Adrenal gland (tissue), 12 donors: ENCODE measurements around the gene PGPEP1. TPM values are rescaled to one million over a fixed set of nuclear protein-coding genes. Genes with fewer than 3 reads are reported as not detected.
"Not testable (repeated sequence)": the region's sequence is repeated elsewhere in the genome, so short reads cannot be mapped to it uniquely, and the experiment has no call there.

Experiments
- DNase-seq, 7 donors: peaks; one replicate each; pipeline ENCODE4 v3.0.0-alpha.2; 2019 to 2020
- H3K27ac ChIP-seq, 5 donors: fragments of 200-600 bp; sonication (generic) in 4 of 5; 1 replicate in 3 of 5; 2 replicates in 2 of 5; pipeline versions ENCODE4 v1.5.1 to v1.8.0; 2016 to 2020; ENCODE audit warnings: mild to moderate bottlenecking in 1 of 5
- H3K27me3 ChIP-seq: fragments of 200-600 bp; 2 replicates; pipeline ENCODE4 v1.8.0; 2021
- H3K36me3 ChIP-seq, 2 donors: fragments of 200-600 bp; replicated peaks in 1 of 2; 1 replicate in 1 of 2; 2 replicates in 1 of 2; pipeline versions ENCODE4 v1.5.1 to v1.8.0; 2018 to 2022
- H3K4me1 ChIP-seq, 2 donors: fragments of 200-600 bp; replicated peaks in 1 of 2; 1 replicate in 1 of 2; 2 replicates in 1 of 2; pipeline versions ENCODE4 v1.5.1 to v1.8.0; 2018 to 2021
- H3K4me3 ChIP-seq, 4 donors: fragments of 200-600 bp; sonication (generic) in 3 of 4; one replicate each; pipeline ENCODE4 v1.5.1; 2016 to 2018
- H3K9me3 ChIP-seq, 3 donors: fragments of 200-600 bp; sonication (generic) in 1 of 3; replicated peaks in 1 of 3; 1 replicate in 2 of 3; 2 replicates in 1 of 3; pipeline versions ENCODE4 v1.5.1 to v1.8.0; 2016 to 2021
- POLR2A ChIP-seq, 2 donors: fragments of 450-650 bp; IDR thresholded peaks; one replicate each; pipeline ENCODE4 v1.6.1; 2017; ENCODE audit warnings: antibody characterized with exemption in 2 of 2, mild to moderate bottlenecking in 2 of 2, moderate library complexity in 1 of 2
- WGBS, 4 donors: extraction: QIAGEN DNeasy Blood & Tissue Kit in 2 of 4; methylation state at CpG; one replicate each; pipeline versions ENCODE4 v1.1.5 to v1.1.7; 2013 to 2017; 5-methylcytosine and 5-hydroxymethylcytosine counted together
- intact Hi-C, 2 donors: fragments of 100-400 bp; cut with DNase I; formaldehyde crosslinking; loops; one replicate each; pipeline versions ENCODE4 v1.14.1 to v1.15.0; 2022 to 2023
- polyA plus RNA-seq, 3 donors: library from polyadenylated mRNA; stranded (reverse); fragments of 200-250 nt in 2 of 3; fragments of 350-450 nt in 1 of 3; fragmentation: Illumina TruSeq in 1 of 3; extraction: RNeasy Lipid Tissue Mini Kit (QIAGEN cat#74804) in 1 of 3; gene quantifications; one replicate each; pipeline ENCODE4 v1.2.3, GENCODE V29; 2013 to 2014
- total RNA-seq, 9 donors: library from RNA; depleted of rRNA in 4 of 9; stranded (reverse); fragments of >200 nt in 4 of 9; fragments of 120-200 nt in 1 of 9; fragmentation: NEBNext Ultra II Directional in 1 of 9; extraction: Animal tissue kit (Norgen Biotek cat#: 25700) in 1 of 9; gene quantifications; one replicate each; pipeline versions ENCODE4 v1.1.0 to v1.2.4, GENCODE V29; 2013 to 2023
- TF ChIP-seq, protein P1 (sequence below), 6 experiments: fragments of 450-650 bp in 4 of 6; fragments of 200-600 bp in 2 of 6; sonication (generic) in 1 of 6; IDR thresholded peaks; 1 replicate in 5 of 6; 2 replicates in 1 of 6; pipeline versions ENCODE4 v1.5.1 to v1.8.0; 2016 to 2021; ENCODE audit warnings: antibody characterized with exemption in 6 of 6, mild to moderate bottlenecking in 2 of 6, moderate library complexity in 1 of 6
- donor health status: healthy with polysubstance abuse.
- donor health status: Bipolar disorder and iron deficiency.
- donor health status: DM: yes; HTN: yes; CAD: no.
- donor health status: DM: no; HTN: no; CAD: no.
- donor health status: DM: no; HTN: no; CAD: no.
- donor health status: DM: yes; HTN: yes; CAD: no.

PGPEP1 gene
- total and polyA plus RNA-seq, 12 donors, result 19.0 to 89.2 (median 44.0) TPM

DNA sequence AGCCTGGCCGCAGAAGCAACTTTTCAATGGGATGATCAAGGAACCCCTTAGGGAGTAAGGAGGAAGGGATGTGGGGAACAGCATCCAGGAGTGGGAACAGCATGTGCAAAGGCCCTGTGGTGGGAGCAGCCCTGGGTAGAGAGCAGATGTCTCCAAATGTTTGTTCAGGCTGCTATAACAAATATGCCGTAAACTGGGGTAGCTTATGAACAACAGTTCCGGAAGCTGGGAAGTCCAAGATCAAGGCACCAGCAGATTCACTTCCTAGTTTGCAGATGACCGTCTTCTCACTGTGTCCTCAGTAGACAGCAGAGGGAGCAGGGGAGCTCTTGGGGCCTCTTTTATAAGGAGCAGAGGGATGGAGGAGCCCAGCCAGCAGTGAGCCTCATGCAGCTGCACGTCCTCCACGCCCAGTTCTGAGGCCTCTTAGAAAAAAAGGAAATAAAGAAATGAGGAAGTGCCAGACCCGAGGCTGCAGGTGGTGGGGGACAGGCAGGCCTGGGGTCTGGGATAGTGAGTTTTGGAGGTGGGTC is 61.2 kb downstream of the PGPEP1 start:
- Histone ChIP-seq H3K9me3 (no peaks in the 10 kb centered on the region), H3K27ac (peak overlapping the region in 1 of 5 donors; percentile 60), H3K27me3 (no peaks in the 10 kb centered on the region), H3K4me3 (no peak overlapping the region), H3K4me1 (peaks cover 7 to 15% of the 10 kb centered on the region in 2 donors), H3K36me3 (no peaks in the 10 kb centered on the region)
- DNase-seq, result peak in 6 of 7 donors; percentile 57 to 82 (median 74)
- WGBS, 4 donors, result 45 to 59% (median 55%) methylated on average over 7 of the region's 7 CpGs
- intact Hi-C loops, result loop anchor here in 1 of 2 donors (10.0 kb wide), 1 partner anchor 127 kb away; the partner anchor contains the start of gene IQCN
- no peak for TF ChIP-seq POLR2A (IDR thresholded peaks at IDR 0.05)
- TF ChIP-seq, protein P1, sequence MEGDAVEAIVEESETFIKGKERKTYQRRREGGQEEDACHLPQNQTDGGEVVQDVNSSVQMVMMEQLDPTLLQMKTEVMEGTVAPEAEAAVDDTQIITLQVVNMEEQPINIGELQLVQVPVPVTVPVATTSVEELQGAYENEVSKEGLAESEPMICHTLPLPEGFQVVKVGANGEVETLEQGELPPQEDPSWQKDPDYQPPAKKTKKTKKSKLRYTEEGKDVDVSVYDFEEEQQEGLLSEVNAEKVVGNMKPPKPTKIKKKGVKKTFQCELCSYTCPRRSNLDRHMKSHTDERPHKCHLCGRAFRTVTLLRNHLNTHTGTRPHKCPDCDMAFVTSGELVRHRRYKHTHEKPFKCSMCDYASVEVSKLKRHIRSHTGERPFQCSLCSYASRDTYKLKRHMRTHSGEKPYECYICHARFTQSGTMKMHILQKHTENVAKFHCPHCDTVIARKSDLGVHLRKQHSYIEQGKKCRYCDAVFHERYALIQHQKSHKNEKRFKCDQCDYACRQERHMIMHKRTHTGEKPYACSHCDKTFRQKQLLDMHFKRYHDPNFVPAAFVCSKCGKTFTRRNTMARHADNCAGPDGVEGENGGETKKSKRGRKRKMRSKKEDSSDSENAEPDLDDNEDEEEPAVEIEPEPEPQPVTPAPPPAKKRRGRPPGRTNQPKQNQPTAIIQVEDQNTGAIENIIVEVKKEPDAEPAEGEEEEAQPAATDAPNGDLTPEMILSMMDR (IDR thresholded peaks at IDR 0.05), result peak in 4 of 6 experiments; percentile 26 to 38 (median 30)

DNA sequence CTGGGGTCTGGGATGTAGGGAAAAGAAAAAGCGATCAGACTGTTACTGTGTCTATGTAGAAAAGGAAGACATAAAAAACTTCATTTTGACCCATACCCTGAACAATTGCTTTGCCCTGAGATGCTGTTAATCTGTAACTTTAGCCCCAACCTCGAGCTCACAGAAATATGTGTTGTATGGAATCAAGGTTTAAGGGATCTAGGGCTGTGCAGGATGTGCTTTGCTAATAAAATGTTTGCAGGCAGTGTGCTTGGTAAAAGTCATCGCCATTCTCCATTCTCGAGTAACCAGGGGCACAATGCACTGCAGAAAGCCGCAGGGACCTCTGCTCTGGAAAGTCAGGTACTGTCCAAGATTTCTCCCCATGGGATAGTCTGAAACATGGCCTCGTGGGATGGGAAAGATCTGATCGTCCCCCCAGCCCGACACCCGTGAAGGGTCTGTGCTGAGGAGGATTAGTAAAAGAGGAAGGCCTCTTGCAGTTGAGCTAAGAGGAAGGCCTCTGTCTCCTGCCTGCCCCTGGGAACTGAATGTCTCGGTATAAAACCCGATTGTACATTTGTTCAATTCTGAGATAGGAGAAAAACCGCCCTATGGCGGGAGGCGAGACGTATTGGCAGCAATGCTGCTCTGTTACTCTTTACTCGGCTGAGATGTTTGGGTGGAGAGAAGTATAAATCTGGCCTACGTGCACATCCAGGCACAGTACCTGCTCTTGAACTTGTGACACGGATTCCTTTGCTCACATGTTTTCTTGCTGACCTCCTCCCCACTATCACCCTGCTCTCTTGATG is 62.3 kb downstream of the PGPEP1 start:
- H3K9me3 ChIP-seq, H3K4me1 ChIP-seq, DNase-seq, H3K4me3 ChIP-seq, H3K36me3 ChIP-seq, H3K27me3 ChIP-seq: not testable (repeated sequence)
- peak overlapping the region in 1 of 5 donors; percentile 65 for H3K27ac ChIP-seq
- intact Hi-C loops, result loop anchor here in 1 of 2 donors (10.0 kb wide), 1 partner anchor 128 kb away; the partner anchor contains the start of gene IQCN
- whole genome bisulfite sequencing, 4 donors, result 73 to 84% (median 76%) methylated on average over 18 of the region's 18 CpGs

DNA sequence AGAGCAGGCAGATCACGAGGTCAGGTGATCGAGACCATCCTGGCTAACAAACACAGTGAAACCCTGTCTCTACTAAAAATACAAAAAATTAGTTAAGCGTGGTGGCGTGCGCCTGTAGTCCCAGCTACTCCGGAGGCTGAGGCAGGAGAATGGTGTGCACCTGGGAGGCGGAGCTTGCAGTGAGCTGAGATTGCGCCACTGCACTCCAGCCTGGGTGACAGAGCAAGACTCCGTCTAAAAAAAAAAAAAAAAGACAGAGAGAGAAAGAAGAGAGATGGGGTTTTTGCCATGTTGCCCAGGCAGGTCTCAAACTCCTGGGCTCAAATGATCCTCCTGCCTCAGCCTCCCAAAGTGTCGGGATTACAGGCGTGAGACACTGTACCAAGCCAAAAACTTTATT is 65.4 kb downstream of the PGPEP1 start:
- intact Hi-C loops, result loop anchor here in 1 of 2 donors (10.0 kb wide), 1 partner anchor 131 kb away; the partner anchor contains the start of gene IQCN

DNA sequence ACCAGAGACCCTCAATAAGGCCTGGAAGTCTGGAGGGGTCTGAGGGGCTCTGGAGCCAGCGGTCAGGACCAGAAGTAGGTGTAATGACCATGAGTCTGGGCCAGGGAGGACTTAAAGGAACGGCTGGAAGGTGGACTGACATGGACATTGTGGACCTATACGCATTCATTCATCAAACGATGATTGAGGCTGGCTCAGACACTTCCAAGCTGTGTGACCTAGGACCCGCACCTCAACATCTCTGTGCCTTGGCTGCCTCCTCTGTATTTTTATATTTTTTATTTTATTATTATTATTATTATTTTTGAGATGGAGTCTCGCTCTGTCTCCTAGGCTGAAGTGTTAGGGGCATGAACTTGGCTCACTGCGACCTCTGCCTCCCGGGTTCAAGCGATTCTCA is 66.4 kb downstream of the PGPEP1 start:
- 92 to 97% (median 93%) methylated on average over 9 of the region's 9 CpGs for WGBS, 4 donors
- intact Hi-C loops, result loop anchor here in 1 of 2 donors (10.0 kb wide), 1 partner anchor 132 kb away; the partner anchor contains the start of gene IQCN

More for the DNA sequence above, 65.4 kb downstream of the PGPEP1 start:
- H3K27ac ChIP-seq, H3K27me3 ChIP-seq, H3K4me1 ChIP-seq, DNase-seq, H3K36me3 ChIP-seq, H3K9me3 ChIP-seq, H3K4me3 ChIP-seq: not testable (repeated sequence)
- WGBS, 4 donors, result 83 to 92% (median 87%) methylated on average over 11 of the region's 11 CpGs

DNA sequence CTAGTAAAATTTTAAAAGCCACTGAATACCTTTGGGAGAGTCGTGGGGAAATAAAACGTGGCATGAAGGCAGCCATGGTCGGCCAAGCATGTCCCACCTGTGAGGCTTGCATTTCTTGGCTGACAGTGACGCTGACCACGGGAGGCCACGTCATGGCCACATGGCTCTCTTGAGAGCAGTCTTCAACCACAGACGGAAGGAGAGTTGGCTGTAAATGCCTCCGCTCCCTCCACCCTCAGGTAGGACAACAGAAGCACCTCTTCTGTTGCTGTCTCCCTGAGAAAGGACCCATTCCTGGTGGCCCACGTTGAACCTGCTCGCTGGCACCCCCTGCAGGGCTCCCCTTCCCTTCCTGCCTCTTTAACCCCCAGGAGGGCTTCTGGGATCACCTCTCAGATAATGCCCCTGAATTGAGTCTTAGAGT is 67.7 kb downstream of the PGPEP1 start:
- Histone ChIP-seq H3K4me3 (no peak overlapping the region), H3K9me3 (no peaks in the 10 kb centered on the region), H3K27me3 (no peaks in the 10 kb centered on the region), H3K27ac (no peak overlapping the region), H3K4me1 (no peaks in the 10 kb centered on the region), H3K36me3 (no peaks in the 10 kb centered on the region)
- peak in 4 of 7 donors; percentile 56 to 72 (median 62) for DNase-seq
- intact Hi-C loops, result loop anchor here in 1 of 2 donors (10.0 kb wide), 1 partner anchor 133 kb away; the partner anchor contains the start of gene IQCN
- no peak for TF ChIP-seq POLR2A (IDR thresholded peaks at IDR 0.05)
- TF ChIP-seq, protein P1 (IDR thresholded peaks at IDR 0.05), result peak in 4 of 6 experiments; percentile 51 to 60 (median 55)
- WGBS, 4 donors, result 49 to 61% (median 54%) methylated on average over 7 to 10 of the region's 10 CpGs

More for the DNA sequence above, 66.4 kb downstream of the PGPEP1 start:
- no peak for DNase-seq
- Histone ChIP-seq H3K27me3 (no peaks in the 10 kb centered on the region), H3K36me3 (no peaks in the 10 kb centered on the region), H3K4me3 (no peak overlapping the region), H3K27ac (no peak overlapping the region), H3K9me3 (no peaks in the 10 kb centered on the region), H3K4me1 (no peaks in the 10 kb centered on the region)
- TF ChIP-seq, protein P1 (IDR thresholded peaks at IDR 0.05), result no peak
- TF ChIP-seq POLR2A (IDR thresholded peaks at IDR 0.05), result no peak
